Stimulated activated memory B cell treated with anti-CD40 and anti-IgM and Interleukin-4, amounts not matched to agents 10 μg/mL and 1 μg/mL and 100 μg/mL, for 72 hours (primary cell): ENCODE data around the gene ESRRB.

Experiments used
- ATAC-seq: fragments of 150-1000 bp; cut with Tn5 transposase; 2 replicates; pipeline ENCODE4 v1.10.0; 2021
- H3K27ac Mint-ChIP-seq: one replicate; pipeline ENCODE4 v1.8.0; 2022; ENCODE audit warnings: mild to moderate bottlenecking, mixed read lengths
- H3K27me3 Mint-ChIP-seq: one replicate; pipeline ENCODE4 v1.8.0; 2022; ENCODE audit warnings: mixed read lengths
- H3K36me3 Mint-ChIP-seq: one replicate; pipeline ENCODE4 v1.8.0; 2022; ENCODE audit warnings: mixed read lengths
- H3K4me1 Mint-ChIP-seq: one replicate; pipeline ENCODE4 v1.8.0; 2022; ENCODE audit warnings: mixed read lengths
- H3K4me3 Mint-ChIP-seq: one replicate; pipeline ENCODE4 v1.8.0; 2022; ENCODE audit warnings: mild to moderate bottlenecking, moderate library complexity, mixed read lengths
- H3K9me3 Mint-ChIP-seq: one replicate; pipeline ENCODE4 v1.8.0; 2022; ENCODE audit warnings: mixed read lengths

Gene ESRRB

GRCh38 chr14:76346391-76347160 lies 29.4 kb upstream of the ESRRB start:
- Mint-ChIP-seq H3K9me3 (peaks cover 9% of the 10 kb centered on the region), H3K27me3 (peaks cover 41% of the 10 kb centered on the region), H3K27ac (no peak overlapping the region), H3K4me3 (no peak overlapping the region), H3K4me1 (no peaks in the 10 kb centered on the region), H3K36me3 (no peaks in the 10 kb centered on the region)
- peak; percentile 28 for ATAC-seq

- H3K36me3 Mint-ChIP-seq: no peaks in the 10 kb centered on the region
These were observed 27.0 kb upstream of the ESRRB start for GRCh38 chr14:76348898-76349297.

GRCh38 chr14:76349993-76350392 lies 25.9 kb upstream of the ESRRB start:
- Mint-ChIP-seq H3K27me3 (peaks cover 42% of the 10 kb centered on the region), H3K4me3 (no peak overlapping the region), H3K36me3 (no peaks in the 10 kb centered on the region), H3K4me1 (no peaks in the 10 kb centered on the region), H3K9me3 (no peaks in the 10 kb centered on the region), H3K27ac (no peak overlapping the region)
- ATAC-seq: no peak

More at GRCh38 chr14:76348898-76349297, 27.0 kb upstream of the ESRRB start:
- peaks cover 36% of the 10 kb centered on the region for H3K27me3 Mint-ChIP-seq
- H3K4me3 Mint-ChIP-seq: no peak overlapping the region
- H3K4me1 Mint-ChIP-seq: no peaks in the 10 kb centered on the region
- no peak for ATAC-seq
- H3K27ac Mint-ChIP-seq: no peak overlapping the region
- H3K9me3 Mint-ChIP-seq: no peaks in the 10 kb centered on the region

DNA sequence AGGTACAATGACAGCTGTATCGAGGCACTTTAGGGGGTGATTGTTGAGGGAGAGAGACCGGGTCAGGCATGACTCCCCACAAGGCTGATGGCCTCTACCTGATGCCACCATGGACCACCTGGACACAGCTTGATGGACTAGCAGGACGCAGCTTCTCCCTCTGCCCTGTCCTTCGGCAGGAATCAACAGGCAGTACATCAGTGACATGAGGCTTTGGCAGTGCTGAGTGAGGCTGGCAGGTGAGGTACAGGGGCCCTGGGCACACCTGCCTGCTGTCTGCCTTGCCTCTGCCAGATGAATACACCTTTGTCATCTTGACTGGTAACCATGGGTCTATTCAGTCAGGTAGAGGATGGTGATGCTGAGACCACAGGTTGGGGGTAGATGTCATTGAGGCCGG lies 25.3 kb upstream of the ESRRB start:
- H3K9me3 Mint-ChIP-seq: no peaks in the 10 kb centered on the region

DNA sequence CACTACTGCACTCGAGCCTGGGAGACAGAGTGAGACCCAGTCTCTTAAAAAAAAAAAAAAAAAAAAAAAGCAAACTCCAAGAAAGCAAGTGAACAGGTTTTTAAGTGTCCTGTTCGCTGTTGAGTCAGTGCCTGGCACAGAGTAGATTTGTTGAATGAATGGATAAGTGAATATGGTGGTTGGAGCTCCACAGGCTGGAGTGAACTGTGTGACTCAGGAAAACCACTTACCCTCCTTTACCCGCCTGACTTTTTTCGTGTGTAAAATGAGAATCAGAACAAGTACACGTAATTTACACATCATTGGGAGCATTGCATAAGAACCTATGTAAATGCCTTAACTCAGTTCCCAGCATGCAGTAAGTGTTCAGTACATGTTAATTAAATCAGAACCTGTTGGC lies 24.0 kb upstream of the ESRRB start:
- Mint-ChIP-seq H3K36me3 (no peaks in the 10 kb centered on the region), H3K27me3 (peaks cover 55% of the 10 kb centered on the region), H3K4me1 (no peaks in the 10 kb centered on the region), H3K9me3 (no peaks in the 10 kb centered on the region), H3K27ac (no peak overlapping the region), H3K4me3 (no peak overlapping the region)
- ATAC-seq: no peak

More for the DNA sequence above, 25.3 kb upstream of the ESRRB start:
- ATAC-seq: no peak
- Mint-ChIP-seq H3K36me3 (no peaks in the 10 kb centered on the region), H3K4me1 (no peaks in the 10 kb centered on the region), H3K4me3 (no peak overlapping the region), H3K27ac (no peak overlapping the region), H3K27me3 (peaks cover 43% of the 10 kb centered on the region)

DNA sequence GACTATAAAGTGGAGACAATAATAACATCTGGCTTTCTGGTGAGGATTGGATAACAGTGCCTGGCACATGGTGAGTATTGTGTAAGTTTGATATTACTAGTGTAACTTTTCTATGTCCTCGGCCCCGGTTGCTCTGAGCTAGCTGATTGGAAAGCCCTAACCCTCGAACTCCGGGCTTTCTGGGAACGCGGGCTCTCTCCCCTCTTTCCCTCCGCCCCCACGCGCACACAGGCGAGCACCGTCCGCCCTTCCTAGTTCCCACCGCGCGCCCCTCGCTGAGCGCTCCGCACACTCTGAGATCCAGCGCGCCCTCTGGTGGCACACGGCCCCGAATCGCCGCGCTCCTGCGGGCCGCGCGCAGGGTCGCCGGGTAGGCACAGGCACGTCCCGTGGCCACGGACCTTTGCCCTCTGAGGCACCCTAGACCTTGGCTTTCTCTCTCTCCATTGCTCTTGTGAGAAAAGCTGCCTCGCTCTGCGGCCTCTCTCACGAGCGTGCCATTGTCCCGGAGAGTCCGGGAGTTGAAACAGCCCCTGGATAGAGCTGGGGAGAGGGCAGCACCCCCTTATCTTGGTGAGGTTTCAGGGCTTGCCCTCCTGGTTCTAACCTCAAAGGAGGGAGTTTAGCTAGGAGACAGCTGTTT lies 23.2 kb upstream of the ESRRB start:
- peaks cover 58% of the 10 kb centered on the region for H3K27me3 Mint-ChIP-seq
- no peaks in the 10 kb centered on the region for H3K4me1 Mint-ChIP-seq
- ATAC-seq: peak; percentile 68
- no peak overlapping the region for H3K27ac Mint-ChIP-seq
- no peaks in the 10 kb centered on the region for H3K9me3 Mint-ChIP-seq
- no peaks in the 10 kb centered on the region for H3K36me3 Mint-ChIP-seq
- peak overlapping the region; percentile 10 for H3K4me3 Mint-ChIP-seq

DNA sequence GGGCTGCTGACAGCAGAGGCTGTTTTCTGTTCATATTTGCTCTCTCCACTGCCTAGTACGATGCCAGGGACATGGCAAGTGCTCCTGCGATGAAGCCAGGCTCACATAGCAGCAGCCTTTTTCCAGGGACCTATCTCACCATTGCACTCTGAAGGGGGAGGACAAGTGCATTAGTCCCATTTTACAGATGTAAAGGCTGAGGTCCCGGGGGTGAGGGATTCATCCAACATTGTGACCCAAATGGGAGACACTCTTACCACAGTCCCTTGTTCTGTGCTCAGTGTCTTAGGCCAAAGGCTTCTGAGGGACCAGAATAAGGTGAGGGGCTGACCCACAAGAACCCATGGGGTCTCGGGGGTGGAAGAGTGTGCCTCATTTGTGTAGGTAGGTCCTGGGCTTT lies 21.6 kb upstream of the ESRRB start:
- H3K9me3 Mint-ChIP-seq: no peaks in the 10 kb centered on the region
- H3K4me1 Mint-ChIP-seq: no peaks in the 10 kb centered on the region
- no peaks in the 10 kb centered on the region for H3K36me3 Mint-ChIP-seq
- H3K4me3 Mint-ChIP-seq: no peak overlapping the region
- no peak overlapping the region for H3K27ac Mint-ChIP-seq
- peaks cover 60% of the 10 kb centered on the region for H3K27me3 Mint-ChIP-seq
- ATAC-seq: no peak

GRCh38 chr14:76355771-76356170 lies 20.2 kb upstream of the ESRRB start:
- ATAC-seq: no peak
- Mint-ChIP-seq H3K9me3 (no peaks in the 10 kb centered on the region), H3K36me3 (no peaks in the 10 kb centered on the region), H3K4me1 (no peaks in the 10 kb centered on the region), H3K4me3 (no peak overlapping the region), H3K27ac (no peak overlapping the region), H3K27me3 (peaks cover 60% of the 10 kb centered on the region)

GRCh38 chr14:76371066-76371465 lies 4.9 kb upstream of the ESRRB start:
- peaks cover 53% of the 10 kb centered on the region for H3K27me3 Mint-ChIP-seq
- no peaks in the 10 kb centered on the region for H3K9me3 Mint-ChIP-seq
- no peaks in the 10 kb centered on the region for H3K36me3 Mint-ChIP-seq
- no peak for ATAC-seq
- H3K27ac Mint-ChIP-seq: no peak overlapping the region
- H3K4me1 Mint-ChIP-seq: peaks cover 2% of the 10 kb centered on the region
- no peak overlapping the region for H3K4me3 Mint-ChIP-seq

- Mint-ChIP-seq H3K9me3 (no peaks in the 10 kb centered on the region), H3K27me3 (peaks cover 55% of the 10 kb centered on the region), H3K27ac (no peak overlapping the region), H3K36me3 (no peaks in the 10 kb centered on the region), H3K4me1 (peaks cover 12% of the 10 kb centered on the region), H3K4me3 (no peak overlapping the region)
- ATAC-seq: no peak
These were observed 2.5 kb upstream of the ESRRB start for GRCh38 chr14:76373456-76373855.

- no peak overlapping the region for H3K4me3 Mint-ChIP-seq
- H3K36me3 Mint-ChIP-seq: no peaks in the 10 kb centered on the region
- H3K27ac Mint-ChIP-seq: no peak overlapping the region
- H3K4me1 Mint-ChIP-seq: peaks cover 12% of the 10 kb centered on the region
- H3K27me3 Mint-ChIP-seq: peaks cover 75% of the 10 kb centered on the region
- no peaks in the 10 kb centered on the region for H3K9me3 Mint-ChIP-seq
- no peak for ATAC-seq
These were observed 453 bp upstream of the ESRRB start for GRCh38 chr14:76375484-76375883.

DNA sequence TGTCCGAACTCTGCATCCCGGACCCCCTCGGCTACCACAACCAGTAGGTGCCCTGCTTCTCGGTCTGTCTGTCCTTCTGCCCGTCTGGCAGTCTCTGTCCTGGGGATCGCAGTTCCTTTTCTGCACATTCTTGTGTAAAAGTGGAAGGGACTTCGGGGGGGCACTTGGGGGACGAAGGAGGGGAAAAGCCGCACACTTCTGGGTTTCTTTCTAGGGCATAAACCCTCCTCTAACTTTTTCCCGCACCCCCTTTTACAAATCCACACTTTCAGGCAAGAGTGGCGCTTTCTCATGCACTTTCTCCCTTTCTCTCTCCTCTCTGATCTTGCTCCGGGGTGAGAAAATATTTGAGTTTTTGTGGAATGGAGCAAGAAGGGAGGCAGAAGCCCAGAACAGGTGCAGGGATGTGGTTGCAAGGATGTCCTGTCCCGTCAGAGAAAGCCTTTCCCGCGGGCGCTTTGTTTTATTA lies 506 bp downstream of the ESRRB start:
- Mint-ChIP-seq H3K4me3 (peak overlapping the region; percentile 46), H3K9me3 (no peaks in the 10 kb centered on the region)

DNA sequence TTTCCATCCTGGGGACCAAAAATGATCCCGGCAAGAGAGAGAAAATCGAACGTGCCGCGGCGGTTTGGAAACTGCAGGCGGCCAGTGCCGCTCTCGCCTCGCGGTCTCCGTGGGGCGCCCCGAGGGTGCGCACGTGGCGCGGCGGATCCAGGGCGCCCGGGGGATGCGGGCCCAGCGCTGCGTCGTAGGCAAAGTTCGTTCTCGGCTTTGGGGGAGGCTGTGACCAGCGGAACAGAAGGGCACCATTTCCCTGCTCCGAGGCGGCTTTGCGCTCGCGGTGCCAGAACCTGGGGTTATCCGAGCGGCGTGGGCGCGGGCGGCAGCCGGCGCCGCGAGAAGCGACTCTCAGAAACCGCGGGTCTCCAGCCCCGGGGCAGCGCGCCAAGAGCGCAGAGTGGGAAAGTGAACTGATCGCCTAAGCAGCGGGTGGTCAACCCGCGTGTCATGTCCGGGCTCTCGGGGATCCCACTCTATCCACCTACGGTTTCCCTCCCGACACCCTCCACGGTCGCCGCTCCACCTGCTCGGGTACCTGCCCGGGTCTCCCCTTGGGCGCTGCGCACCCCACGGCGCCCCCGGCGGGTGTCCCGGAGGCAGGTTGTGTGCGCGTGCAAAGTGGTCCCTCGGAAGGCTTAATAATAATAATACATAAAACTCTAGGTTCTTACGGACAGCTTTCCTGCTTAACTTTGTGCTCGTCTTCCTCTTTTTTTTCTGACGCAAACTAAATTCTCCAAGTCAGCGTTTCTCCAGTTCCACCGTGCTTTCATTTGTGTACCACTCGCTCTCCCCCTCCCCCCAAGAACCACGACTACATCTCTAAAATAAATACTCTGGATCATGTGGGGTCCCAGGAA lies 1.2 kb downstream of the ESRRB start:
- no peak for ATAC-seq
- peaks cover 12% of the 10 kb centered on the region for H3K4me1 Mint-ChIP-seq
- H3K9me3 Mint-ChIP-seq: no peaks in the 10 kb centered on the region
- H3K27me3 Mint-ChIP-seq: peaks cover 84% of the 10 kb centered on the region
- H3K36me3 Mint-ChIP-seq: no peaks in the 10 kb centered on the region
- no peak overlapping the region for H3K27ac Mint-ChIP-seq
- H3K4me3 Mint-ChIP-seq: no peak overlapping the region

More for the DNA sequence above, 506 bp downstream of the ESRRB start:
- Mint-ChIP-seq H3K36me3 (no peaks in the 10 kb centered on the region), H3K27ac (no peak overlapping the region), H3K4me1 (peaks cover 12% of the 10 kb centered on the region), H3K27me3 (peaks cover 84% of the 10 kb centered on the region)
- ATAC-seq: no peak

- ATAC-seq: no peak
- Mint-ChIP-seq H3K4me1 (peaks cover 12% of the 10 kb centered on the region), H3K4me3 (no peak overlapping the region), H3K9me3 (no peaks in the 10 kb centered on the region), H3K36me3 (no peaks in the 10 kb centered on the region), H3K27me3 (peaks cover 83% of the 10 kb centered on the region), H3K27ac (no peak overlapping the region)
These were observed 1.8 kb downstream of the ESRRB start for GRCh38 chr14:76377735-76378074.

DNA sequence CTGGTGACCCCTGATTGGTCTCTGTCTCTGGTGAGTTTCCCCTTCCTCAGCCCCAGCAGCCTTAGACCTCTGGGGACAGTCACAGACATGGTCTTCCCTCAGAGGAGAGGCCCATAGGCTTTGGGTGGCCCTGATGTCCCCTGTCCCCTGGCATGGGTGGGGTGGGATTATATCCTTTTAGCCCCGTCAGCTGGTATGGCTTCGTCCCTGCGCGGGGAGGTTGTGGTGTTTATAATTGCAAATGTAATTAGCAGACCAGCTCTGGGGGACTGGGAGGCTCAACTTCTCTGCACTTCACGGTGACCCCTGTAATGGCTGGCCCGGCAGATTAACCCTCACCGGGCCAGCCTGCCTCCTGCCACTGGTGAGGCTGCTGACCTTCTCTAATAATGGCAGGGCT lies 5.1 kb downstream of the ESRRB start:
- Mint-ChIP-seq H3K27me3 (peaks cover 64% of the 10 kb centered on the region), H3K4me1 (peaks cover 12% of the 10 kb centered on the region), H3K4me3 (no peak overlapping the region), H3K36me3 (no peaks in the 10 kb centered on the region), H3K9me3 (no peaks in the 10 kb centered on the region), H3K27ac (no peak overlapping the region)
- ATAC-seq: no peak
